HG02885 (cell line): ENCODE measurements around the gene MUC2.

Source experiments
- ATAC-seq: cut with Tn5 transposase; IDR thresholded peaks from one replicate; pipeline ENCODE4 v1.9.1; 2021; ENCODE audit warnings: mild to moderate bottlenecking; ENCODE audit not compliant: unreplicated experiment, poor library complexity

The MUC2 gene

DNA sequence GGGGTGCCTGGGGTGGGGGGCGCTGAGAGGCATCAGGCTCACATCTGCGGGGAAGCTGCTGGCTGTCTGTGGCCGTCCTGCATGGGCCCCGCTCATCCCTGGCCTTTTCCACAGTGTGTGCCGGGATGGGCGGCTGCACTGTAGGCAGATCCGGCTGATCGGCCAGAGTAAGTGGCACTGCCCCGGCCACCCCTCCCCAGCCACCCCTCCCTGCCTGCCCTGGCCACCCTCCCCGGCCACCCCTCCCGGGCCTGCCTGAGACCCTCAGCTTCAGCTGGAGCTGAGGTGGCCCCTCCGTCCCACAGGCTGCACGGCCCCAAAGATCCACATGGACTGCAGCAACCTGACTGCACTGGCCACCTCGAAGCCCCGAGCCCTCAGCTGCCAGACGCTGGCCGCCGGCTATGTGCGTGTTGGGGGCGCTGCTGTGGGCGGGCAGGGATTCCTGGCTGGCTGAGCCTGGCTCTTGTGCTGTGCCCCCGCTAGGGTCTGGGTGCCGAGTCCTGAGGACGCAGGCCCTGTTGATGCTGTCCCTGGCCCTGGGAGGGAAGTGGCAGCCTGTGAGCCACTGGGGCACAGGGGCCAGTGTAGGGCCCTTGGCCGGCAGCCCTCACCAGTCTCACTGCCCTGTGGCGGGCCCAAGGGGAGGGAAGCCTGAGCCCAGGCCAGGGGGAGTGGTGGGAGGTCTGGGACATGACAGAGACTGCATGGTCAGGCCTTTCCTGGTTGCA is 10.9 kb downstream of the MUC2 start:
- no peak for ATAC-seq

DNA sequence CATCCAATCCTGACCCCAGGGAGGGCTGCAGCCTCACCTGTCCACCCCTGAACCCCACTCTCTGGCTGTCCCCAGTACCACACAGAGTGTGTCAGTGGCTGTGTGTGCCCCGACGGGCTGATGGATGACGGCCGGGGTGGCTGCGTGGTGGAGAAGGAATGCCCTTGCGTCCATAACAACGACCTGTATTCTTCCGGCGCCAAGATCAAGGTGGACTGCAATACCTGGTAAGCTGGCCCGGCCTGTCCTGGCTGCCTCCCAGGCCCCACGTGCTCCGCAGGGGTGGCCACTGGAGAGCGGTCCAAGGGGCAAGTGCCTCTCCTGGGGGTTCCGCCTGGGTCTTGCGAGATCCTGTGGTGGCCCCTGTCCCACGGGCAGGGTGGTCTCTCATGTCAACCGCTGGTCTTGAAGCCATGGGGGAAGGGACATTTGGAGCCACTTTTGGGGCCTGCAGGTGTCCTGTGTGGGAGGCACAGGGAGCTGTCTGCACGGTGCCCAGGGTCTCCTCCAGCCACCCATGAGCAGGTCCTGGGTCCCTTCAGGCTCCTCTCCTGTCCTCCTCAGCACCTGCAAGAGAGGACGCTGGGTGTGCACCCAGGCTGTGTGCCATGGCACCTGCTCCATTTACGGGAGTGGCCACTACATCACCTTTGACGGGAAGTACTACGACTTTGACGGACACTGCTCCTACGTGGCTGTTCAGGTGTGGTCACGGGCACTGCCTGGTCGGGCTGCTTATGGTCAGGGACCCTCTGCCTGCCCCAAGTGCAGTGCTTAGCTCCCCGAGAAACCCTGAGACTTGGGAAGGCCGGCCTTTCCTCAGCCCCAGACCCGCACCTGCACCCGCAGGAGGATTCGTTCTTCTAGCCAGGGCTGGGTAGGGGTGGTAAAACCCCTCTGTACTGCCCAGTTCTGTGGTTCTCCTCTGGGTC is 11.8 kb downstream of the MUC2 start:
- ATAC-seq, result no peak

DNA sequence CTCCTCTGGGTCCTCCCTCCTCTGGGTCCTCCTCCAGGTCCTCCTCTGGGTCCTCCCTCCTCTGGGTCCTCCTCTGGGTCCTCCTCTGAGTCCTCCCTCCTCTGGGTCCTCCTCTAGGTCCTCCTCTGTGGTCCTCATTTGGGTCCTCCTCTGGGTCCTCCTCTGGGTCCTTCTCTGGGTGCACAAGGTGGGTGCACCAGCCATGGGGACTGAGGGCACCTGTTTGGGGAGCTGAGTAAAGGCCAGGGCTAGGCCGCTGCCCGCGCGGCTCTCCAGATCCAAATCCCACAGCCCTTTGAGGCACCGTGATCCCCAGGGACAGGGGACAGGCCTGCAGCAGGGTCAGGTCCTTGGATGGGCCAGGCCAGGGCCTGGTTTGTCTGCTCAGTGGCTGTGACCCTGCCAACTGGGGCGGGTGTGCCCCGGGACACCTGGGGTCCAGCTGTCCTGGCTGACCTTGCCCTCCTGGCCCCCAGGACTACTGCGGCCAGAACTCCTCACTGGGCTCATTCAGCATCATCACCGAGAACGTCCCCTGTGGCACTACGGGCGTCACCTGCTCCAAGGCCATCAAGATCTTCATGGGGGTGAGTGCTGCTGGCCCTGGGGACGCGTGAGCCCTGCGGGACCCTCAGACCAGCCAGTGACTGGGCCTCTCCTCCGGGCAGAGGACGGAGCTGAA is 12.7 kb downstream of the MUC2 start:
- ATAC-seq, result no peak

- no peak for ATAC-seq
Observed at GRCh38 chr11:1087961-1088926, 13.6 kb downstream of the MUC2 start.

GRCh38 chr11:1088927-1089737 is 14.5 kb downstream of the MUC2 start:
- ATAC-seq, result no peak

GRCh38 chr11:1089738-1090599 is 15.3 kb downstream of the MUC2 start:
- ATAC-seq, result no peak

- ATAC-seq, result no peak
Observed at GRCh38 chr11:1090600-1091331, 16.1 kb downstream of the MUC2 start.

GRCh38 chr11:1091332-1092083 is 16.8 kb downstream of the MUC2 start:
- no peak for ATAC-seq

DNA sequence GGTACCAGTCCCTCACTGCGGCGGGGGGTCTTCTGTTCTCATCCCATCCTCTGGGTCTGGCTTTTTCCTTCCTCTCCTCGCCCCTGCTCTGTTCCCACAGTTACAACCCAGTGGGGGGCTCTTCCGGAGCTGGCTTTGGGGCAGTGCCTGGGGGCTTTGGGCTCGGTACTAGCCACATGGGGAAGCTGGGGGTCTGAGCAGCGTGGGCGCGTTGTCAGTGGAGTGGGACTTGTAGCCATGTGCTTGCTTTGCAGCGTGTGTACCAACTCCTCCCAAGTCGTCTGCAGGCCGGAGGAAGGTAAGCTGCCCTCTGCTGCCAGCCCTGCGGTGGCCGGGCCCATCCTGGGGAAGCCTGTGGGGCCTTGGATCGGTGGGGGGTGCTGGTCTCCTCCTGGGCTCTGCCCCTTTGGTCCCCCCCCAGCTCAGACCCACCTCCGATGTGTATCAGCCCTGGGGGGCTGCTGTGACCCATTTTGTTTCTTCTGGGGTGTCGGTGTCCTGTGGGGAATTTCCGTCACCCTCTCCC is 17.5 kb downstream of the MUC2 start:
- no peak for ATAC-seq

DNA sequence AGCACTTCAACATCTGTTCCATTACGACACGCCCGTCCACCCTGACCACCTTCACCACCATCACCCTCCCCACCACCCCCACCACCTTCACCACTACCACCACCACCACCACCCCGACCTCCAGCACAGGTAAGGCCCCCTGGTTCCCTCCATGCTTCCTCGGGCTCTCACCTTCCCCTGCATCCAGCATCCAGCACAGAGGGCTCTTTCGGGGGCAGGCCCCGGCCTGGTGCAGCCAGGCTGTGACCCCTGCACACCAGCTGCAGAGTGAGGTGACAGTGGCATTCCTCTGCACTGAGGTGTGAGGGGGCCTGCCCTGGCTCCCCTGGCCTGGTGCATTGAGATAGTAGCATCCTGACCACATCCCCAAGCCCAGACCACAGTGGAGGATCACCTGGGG is 18.2 kb downstream of the MUC2 start:
- no peak for ATAC-seq

GRCh38 chr11:1099519-1100355 is 25.1 kb downstream of the MUC2 start:
- no peak for ATAC-seq

DNA sequence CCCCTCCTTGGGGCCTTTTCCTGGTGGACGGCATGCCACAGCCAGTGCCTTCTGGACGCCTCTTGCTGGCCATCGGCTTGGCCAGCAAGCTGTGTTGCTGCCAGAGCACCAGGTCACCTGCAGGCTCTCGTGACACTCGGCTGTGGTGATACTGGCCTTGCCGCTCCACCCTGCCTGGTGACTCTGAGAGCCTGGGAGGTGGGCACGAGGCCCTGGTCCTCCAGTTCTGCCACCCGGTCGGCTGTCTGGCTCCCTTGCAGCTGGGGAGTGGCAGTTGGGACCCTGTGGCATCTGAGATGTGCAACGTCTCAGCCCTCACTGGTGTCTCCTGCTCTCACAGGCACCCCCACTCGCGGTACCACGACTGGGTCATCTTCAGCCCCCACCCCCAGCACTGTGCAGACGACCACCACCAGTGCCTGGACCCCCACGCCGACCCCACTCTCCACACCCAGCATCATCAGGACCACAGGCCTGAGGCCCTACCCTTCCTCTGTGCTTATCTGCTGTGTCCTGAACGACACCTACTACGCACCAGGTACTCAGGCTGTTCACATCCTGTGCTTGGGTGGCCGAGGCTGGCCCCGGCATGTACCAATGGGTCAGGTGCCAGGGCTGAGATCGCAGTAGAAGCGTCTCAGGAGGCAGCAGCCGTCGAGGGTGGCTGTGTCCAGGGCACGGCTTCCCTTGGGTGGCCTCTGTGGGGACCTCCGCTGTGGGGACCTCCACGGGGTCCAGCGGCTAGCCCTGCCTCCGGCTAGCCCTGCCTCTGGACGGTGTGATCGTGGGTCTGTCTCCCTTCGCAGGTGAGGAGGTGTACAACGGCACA is 26.0 kb downstream of the MUC2 start:
- no peak for ATAC-seq

DNA sequence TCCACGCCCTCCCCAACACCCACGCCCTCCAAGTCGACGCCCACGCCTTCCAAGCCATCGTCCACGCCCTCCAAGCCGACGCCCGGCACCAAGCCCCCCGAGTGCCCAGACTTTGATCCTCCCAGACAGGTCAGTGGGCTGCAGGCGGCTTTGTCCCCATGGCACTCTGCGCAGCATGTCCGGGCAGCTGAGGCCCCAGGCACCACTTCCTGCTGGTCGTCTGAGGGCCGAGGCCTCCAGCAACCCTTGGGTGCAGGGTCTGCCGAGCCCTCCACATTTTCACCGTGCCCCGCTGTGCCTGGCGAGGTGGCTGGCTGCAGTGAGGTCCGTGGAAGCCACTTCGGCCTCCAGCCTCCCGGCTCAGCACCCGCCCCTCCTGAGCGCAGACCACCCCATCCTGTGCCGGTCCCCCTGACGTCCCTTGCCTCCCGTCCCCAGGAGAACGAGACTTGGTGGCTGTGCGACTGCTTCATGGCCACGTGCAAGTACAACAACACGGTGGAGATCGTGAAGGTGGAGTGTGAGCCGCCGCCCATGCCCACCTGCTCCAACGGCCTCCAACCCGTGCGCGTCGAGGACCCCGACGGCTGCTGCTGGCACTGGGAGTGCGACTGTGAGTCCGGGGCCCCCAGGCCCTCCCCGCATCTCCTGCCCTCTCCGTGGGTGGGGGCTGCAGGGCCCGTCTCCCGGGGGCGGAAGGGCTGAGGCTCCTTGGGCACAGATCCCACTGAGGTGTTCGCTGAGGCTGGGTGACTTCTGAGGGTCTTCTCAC is 26.8 kb downstream of the MUC2 start:
- ATAC-seq, result no peak
